Endothelial cell of umbilical vein (primary cell): ENCODE measurements around the gene ZNHIT3. TPM values are rescaled to one million over a fixed set of nuclear protein-coding genes. Genes with fewer than 3 reads are reported as not detected.

Experiments used
- BruUV-seq: library from RNA; stranded (reverse); fragments of 400-500 nt; replicated peaks from 2 replicates; lab custom pipeline; 2021; lab: Mats Ljungman, UMichigan
- CTCF ChIA-PET: fragments of 300-600, 350-600 bp; sonication (Branson Sonifier 250); formaldehyde crosslinking; loops from one replicate; lab custom pipeline; 2021; ENCODE audit warnings: antibody characterized with exemption, inconsistent platforms; lab: Charles Lee
- POLR2A ChIA-PET: fragments of 300-600, 350-600 bp; sonication (Branson Sonifier 250); formaldehyde crosslinking; loops from one replicate; lab custom pipeline; 2021; ENCODE audit warnings: antibody characterized with exemption, inconsistent platforms; lab: Charles Lee
- DNase-seq: peaks from one replicate; pipeline ENCODE4 v3.0.0-alpha.2; 2011; ENCODE audit warnings: low read depth, low spot score
- FAIRE-seq: peaks from 2 replicates; lab custom pipeline; 2011; peaks lifted over from hg19 to GRCh38; lab: Jason Lieb, UNC
- H2AFZ ChIP-seq: 2 replicates; pipeline ENCODE4 v1.6.0; 2012; ENCODE audit warnings: low read depth, low read length, control low read depth, inconsistent platforms
- H3K27ac ChIP-seq: 2 replicates; pipeline ENCODE4 v1.5.1; 2011; ENCODE audit warnings: low read depth, mild to moderate bottlenecking, control low read depth, low read length, moderate library complexity; ENCODE audit not compliant: insufficient read depth
- H3K27me3 ChIP-seq, 2 experiments: 2 replicates each; pipeline versions ENCODE4 v1.6.0 to v1.6.1; 2011; ENCODE audit warnings: low read length in 2 of 2, mixed read lengths in 1 of 2; ENCODE audit not compliant: control insufficient read depth in 2 of 2, insufficient read depth in 2 of 2
- H3K36me3 ChIP-seq, 2 experiments: 2 replicates in 1 of 2; 3 replicates in 1 of 2; pipeline ENCODE4 v1.5.1; 2011; ENCODE audit warnings: low read length in 2 of 2, mild to moderate bottlenecking in 1 of 2, moderate library complexity in 1 of 2; ENCODE audit not compliant: control insufficient read depth in 2 of 2, insufficient read depth in 2 of 2; ENCODE audit errors: extremely low read depth in 1 of 2
- H3K4me1 ChIP-seq: 3 replicates; pipeline ENCODE4 v1.5.1; 2011; ENCODE audit warnings: mild to moderate bottlenecking, low read length; ENCODE audit not compliant: control insufficient read depth, insufficient read depth; ENCODE audit errors: extremely low read depth
- H3K4me2 ChIP-seq: 2 replicates; pipeline ENCODE4 v1.6.1; 2011; ENCODE audit warnings: low read length, control low read depth, mixed read lengths; ENCODE audit not compliant: insufficient read depth
- H3K4me3 ChIP-seq, 3 experiments: fragments of 200-600 bp in 1 of 3; sonication (generic), shearing (Covaris generic) in 1 of 3; replicated peaks in 1 of 3; 2 replicates each; pipeline ENCODE4 v1.5.1; 2011 to 2016; ENCODE audit warnings: control low read depth in 3 of 3, low read length in 3 of 3, mild to moderate bottlenecking in 2 of 3, inconsistent platforms in 1 of 3, low read depth in 1 of 3, moderate library complexity in 1 of 3; ENCODE audit not compliant: insufficient read depth in 1 of 3
- H3K79me2 ChIP-seq: 2 replicates; pipeline ENCODE4 v1.6.0; 2012; ENCODE audit warnings: low read length, inconsistent platforms; ENCODE audit not compliant: control insufficient read depth, insufficient read depth
- H3K9ac ChIP-seq: replicated peaks from 2 replicates; pipeline ENCODE3; 2011; ENCODE audit warnings: low read length, control low read depth; ENCODE audit not compliant: insufficient read depth; ENCODE audit errors: extremely low read depth
- H3K9me1 ChIP-seq: replicated peaks from 3 replicates; pipeline ENCODE4 v1.6.0; 2011; ENCODE audit warnings: mild to moderate bottlenecking, low read length; ENCODE audit not compliant: control insufficient read depth, insufficient read depth; ENCODE audit errors: extremely low read depth
- H3K9me3 ChIP-seq: replicated peaks from 2 replicates; pipeline ENCODE4 v1.5.1; 2012; ENCODE audit warnings: low read length, inconsistent platforms; ENCODE audit not compliant: control insufficient read depth, insufficient read depth
- H4K20me1 ChIP-seq: replicated peaks from 2 replicates; pipeline ENCODE3; 2011; ENCODE audit warnings: mild to moderate bottlenecking, low read length; ENCODE audit not compliant: control insufficient read depth, insufficient read depth; ENCODE audit errors: extremely low read depth
- GATA2 ChIP-seq: IDR thresholded peaks from 2 replicates; pipeline ENCODE4 v1.7.0; 2011; ENCODE audit warnings: low read depth, mild to moderate bottlenecking, moderate library complexity, mixed read lengths, low read length; ENCODE audit not compliant: insufficient read length, insufficient read depth
- MAX ChIP-seq: IDR thresholded peaks from 2 replicates; pipeline ENCODE4 v1.6.1; 2011; ENCODE audit not compliant: insufficient read depth, insufficient read length
- MYC ChIP-seq: IDR thresholded peaks from one replicate; pipeline ENCODE4 v1.6.1; 2011; ENCODE audit warnings: mild to moderate bottlenecking, low read depth, low read length
- POLR2A ChIP-seq: IDR thresholded peaks from 2 replicates; pipeline ENCODE4 v1.6.1; 2012; ENCODE audit warnings: low read depth, mild to moderate bottlenecking, control low read depth, low read length
- POLR2AphosphoS5 ChIP-seq: IDR thresholded peaks from 2 replicates; pipeline ENCODE4 v1.6.1; 2012; ENCODE audit warnings: low read depth, mild to moderate bottlenecking, control low read depth, low read length, moderate library complexity; ENCODE audit not compliant: insufficient read depth
- dilution Hi-C: fragments of 300-500 bp; cut with MboI; formaldehyde crosslinking; loops from one replicate; pipeline ENCODE4 v1.15.0; 2019; ENCODE audit warnings: low sequenced_read_pairs; ENCODE audit not compliant: extremely low pct_ligation_motif_present
- intact Hi-C: fragments of 100-400 bp; cut with micrococcal nuclease; formaldehyde crosslinking; loops from one replicate; pipeline ENCODE4 v1.10.0; 2022
- polyA plus RNA-seq, 4 experiments: library from polyadenylated mRNA; depleted of rRNA in 3 of 4; stranded (reverse) in 3 of 4; unstranded in 1 of 4; fragments of >200 nt; gene quantifications; 2 replicates each; pipeline versions ENCODE4 v1.2.1 to v1.2.3, GENCODE V29; 2011 to 2012; ENCODE audit warnings: missing spikeins in 1 of 4
- total RNA-seq: library from RNA; stranded (reverse); gene quantifications from 2 replicates; pipeline ENCODE4 v1.2.3, GENCODE V29; 2021

ZNHIT3 gene
- total and polyA plus RNA-seq, 2 donors (not counting 3 experiments of a cell fraction or from before 2014, with no cell fraction given) = 34.0 to 66.9 TPM

- no peak overlapping the region for H3K27ac ChIP-seq
- intact Hi-C loops = no loop called here
- TF ChIP-seq GATA2 = no peak
- TF ChIP-seq MAX = no peak
- TF ChIP-seq MYC = no peak
- TF ChIP-seq POLR2AphosphoS5 = no peak
- peaks cover 10 to 34% of the 10 kb centered on the region in 2 experiments for H3K36me3 ChIP-seq
- no peak overlapping the region for H3K4me3 ChIP-seq
- no peaks in the 10 kb centered on the region for H3K9me1 ChIP-seq
- H3K9ac ChIP-seq = no peak overlapping the region
- H2AFZ ChIP-seq = no peak overlapping the region
- dilution Hi-C loops = no loop called here
- CTCF ChIA-PET = interaction anchor here (1.6 to 3.1 kb wide), 2 partner anchors 10 to 13 kb away, joined by 3 to 9 read pairs; no protein-coding TSS in a partner anchor
- no peaks in the 10 kb centered on the region for H3K4me1 ChIP-seq
- BruUV-seq = no TSS peak
- DNase-seq (no peak), FAIRE-seq (no peak)
- no peaks in the 10 kb centered on the region for H3K27me3 ChIP-seq
- H3K9me3 ChIP-seq = no peaks in the 10 kb centered on the region
- no peaks in the 10 kb centered on the region for H4K20me1 ChIP-seq
- peaks cover 5% of the 10 kb centered on the region for H3K79me2 ChIP-seq
- H3K4me2 ChIP-seq = no peak overlapping the region
- POLR2A ChIA-PET = no interaction called here
Observed at GRCh38 chr17:36496018-36496789, 9.7 kb downstream of the ZNHIT3 start.

- H3K4me3 ChIP-seq = no peak overlapping the region
- intact Hi-C loops (no loop called here), dilution Hi-C loops (no loop called here)
- H3K9me1 ChIP-seq = no peaks in the 10 kb centered on the region
- FAIRE-seq (no peak), DNase-seq (no peak)
- no TSS peak for BruUV-seq
- H3K4me2 ChIP-seq = no peak overlapping the region
- peaks cover 10 to 26% of the 10 kb centered on the region in 2 experiments for H3K36me3 ChIP-seq
- ChIA-PET POLR2A (no interaction called here), CTCF (interaction anchor here (1.3 to 3.1 kb wide), 2 partner anchors 10 to 15 kb away, joined by 4 to 9 read pairs; no protein-coding TSS in a partner anchor)
- no peaks in the 10 kb centered on the region for H3K9me3 ChIP-seq
- H3K9ac ChIP-seq = no peak overlapping the region
- no peaks in the 10 kb centered on the region for H3K79me2 ChIP-seq
- TF ChIP-seq MAX = no peak
- no peak for TF ChIP-seq GATA2
- no peak for TF ChIP-seq POLR2AphosphoS5
- TF ChIP-seq POLR2A = no peak
- no peaks in the 10 kb centered on the region for H3K4me1 ChIP-seq
- no peak overlapping the region for H2AFZ ChIP-seq
- no peaks in the 10 kb centered on the region for H4K20me1 ChIP-seq
- H3K27ac ChIP-seq = no peak overlapping the region
- no peaks in the 10 kb centered on the region for H3K27me3 ChIP-seq
Observed at GRCh38 chr17:36498155-36498554, 11.7 kb downstream of the ZNHIT3 start.
